ENCODE results near the gene NPSR1.

The NPSR1 gene

DNA sequence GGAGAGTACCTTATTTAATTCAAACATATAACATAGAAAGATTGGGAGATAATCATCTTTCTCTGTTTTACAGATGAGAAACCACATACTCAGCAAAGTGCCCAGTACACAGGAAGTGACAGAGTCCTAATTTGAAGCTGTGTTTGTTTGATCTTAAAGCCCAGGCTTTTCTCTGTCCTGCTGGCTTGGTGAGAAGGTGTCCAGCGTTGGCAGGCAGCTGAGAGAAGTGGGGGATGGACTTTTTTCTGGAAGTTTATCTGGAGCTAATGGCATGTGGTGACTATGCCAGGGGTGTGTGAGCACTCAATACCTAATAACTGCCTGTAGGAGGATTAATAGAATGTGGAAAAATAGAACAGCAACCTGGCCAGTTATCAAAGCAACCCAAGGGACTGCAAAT, 60.8 kb downstream of the NPSR1 start:
- no peaks in the 10 kb centered on the region for H3K9me3 ChIP-seq (ENCODE audit: control insufficient read depth in 2 of 2, low read length in 2 of 2)
- H3K27ac ChIP-seq (ENCODE audit: low read depth in 2 of 2, low read length in 2 of 2): no peak overlapping the region
- no peaks in the 10 kb centered on the region for H3K36me3 ChIP-seq (ENCODE audit: control insufficient read depth in 2 of 2, insufficient read depth in 2 of 2, low read length in 2 of 2)
- no peak overlapping the region for H3K4me3 ChIP-seq (ENCODE audit: low read length in 2 of 2)
- no peak overlapping the region for H3K9ac ChIP-seq (ENCODE audit: low read depth in 1 of 2, low read length in 2 of 2)
- no peaks in the 10 kb centered on the region for H3K27me3 ChIP-seq (ENCODE audit: control insufficient read depth in 2 of 2, insufficient read depth in 2 of 2, low read length in 2 of 2)
- H3K4me1 ChIP-seq (ENCODE audit: control insufficient read depth in 2 of 2, insufficient read depth in 2 of 2, low read length in 2 of 2): no peaks in the 10 kb centered on the region

DNA sequence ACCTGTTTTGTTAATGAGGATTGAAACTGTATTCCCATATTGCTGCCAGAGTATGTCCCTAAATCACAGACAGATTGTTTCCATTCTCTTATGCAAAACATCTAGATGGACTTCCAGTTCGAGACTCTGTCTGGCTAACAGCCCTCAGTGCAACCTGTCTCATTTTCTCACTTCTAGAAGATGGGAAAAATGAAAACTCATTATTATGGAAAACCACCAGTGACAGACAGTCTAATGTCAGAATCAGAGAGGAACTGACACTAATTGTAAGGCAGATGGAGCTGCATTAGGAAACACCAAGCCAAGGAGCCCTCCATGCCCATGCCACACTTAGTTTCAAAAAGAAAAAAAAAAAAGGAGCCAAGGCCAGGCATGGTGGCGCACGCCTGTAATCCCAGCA, 61.6 kb downstream of the NPSR1 start:
- no peaks in the 10 kb centered on the region for H3K9me3 ChIP-seq (ENCODE audit: control insufficient read depth in 2 of 2, low read length in 2 of 2)
- no peak overlapping the region for H3K27ac ChIP-seq (ENCODE audit: low read depth in 2 of 2, low read length in 2 of 2)
- no peaks in the 10 kb centered on the region for H3K36me3 ChIP-seq (ENCODE audit: control insufficient read depth in 2 of 2, insufficient read depth in 2 of 2, low read length in 2 of 2)
- no peak overlapping the region for H3K9ac ChIP-seq (ENCODE audit: low read depth in 1 of 2, low read length in 2 of 2)
- H3K4me1 ChIP-seq (ENCODE audit: control insufficient read depth in 2 of 2, insufficient read depth in 2 of 2, low read length in 2 of 2): no peaks in the 10 kb centered on the region
- no peaks in the 10 kb centered on the region for H3K27me3 ChIP-seq (ENCODE audit: control insufficient read depth in 2 of 2, insufficient read depth in 2 of 2, low read length in 2 of 2)
- no peak overlapping the region for H3K4me3 ChIP-seq (ENCODE audit: low read length in 2 of 2)

DNA sequence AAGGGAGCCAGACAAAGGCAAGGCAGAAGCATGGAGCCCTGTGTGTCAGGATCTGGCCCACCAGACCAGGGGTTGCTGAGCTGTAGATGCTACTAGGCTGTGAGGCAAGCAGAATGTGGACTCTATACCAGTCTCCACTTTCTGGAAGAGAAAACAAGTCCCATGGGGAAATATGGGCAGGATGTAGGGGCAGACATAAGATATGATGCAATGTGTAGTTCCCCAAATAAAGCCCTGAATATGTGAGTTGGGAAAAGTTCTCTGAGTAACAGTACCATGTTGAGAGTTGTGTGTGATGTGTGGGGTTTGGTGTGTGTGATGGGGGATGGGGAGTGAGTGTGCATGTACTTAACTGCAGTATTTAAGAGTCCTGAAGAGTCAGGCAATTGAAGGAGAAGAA, 62.3 kb downstream of the NPSR1 start:
- no peaks in the 10 kb centered on the region for H3K27me3 ChIP-seq (ENCODE audit: control insufficient read depth in 2 of 2, insufficient read depth in 2 of 2, low read length in 2 of 2)
- H3K4me3 ChIP-seq (ENCODE audit: low read length in 2 of 2): no peak overlapping the region
- no peak overlapping the region for H3K27ac ChIP-seq (ENCODE audit: low read depth in 2 of 2, low read length in 2 of 2)
- H3K9ac ChIP-seq (ENCODE audit: low read depth in 1 of 2, low read length in 2 of 2): no peak overlapping the region
- no peaks in the 10 kb centered on the region for H3K9me3 ChIP-seq (ENCODE audit: control insufficient read depth in 2 of 2, low read length in 2 of 2)
- no peaks in the 10 kb centered on the region for H3K36me3 ChIP-seq (ENCODE audit: control insufficient read depth in 2 of 2, insufficient read depth in 2 of 2, low read length in 2 of 2)
- H3K4me1 ChIP-seq (ENCODE audit: control insufficient read depth in 2 of 2, insufficient read depth in 2 of 2, low read length in 2 of 2): no peaks in the 10 kb centered on the region

DNA sequence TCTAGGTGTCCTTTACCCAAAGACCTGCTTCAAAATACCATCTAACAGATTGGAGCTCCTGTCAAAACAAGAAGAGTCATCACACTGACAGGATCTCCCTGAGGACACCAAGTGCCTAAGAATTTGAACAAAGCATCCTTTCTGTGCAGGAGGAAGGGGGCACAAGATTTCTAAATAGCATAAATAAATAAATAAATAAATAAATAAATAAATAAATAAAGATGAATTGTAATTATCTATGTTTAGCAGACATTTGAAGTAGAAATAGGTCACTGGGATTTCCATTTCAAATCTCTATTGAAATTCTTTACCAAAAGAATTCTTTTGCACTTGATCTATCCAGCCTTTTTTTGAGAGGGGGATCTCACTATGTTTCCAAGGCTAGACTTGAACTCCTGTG, 65.3 kb downstream of the NPSR1 start:
- Histone ChIP-seq H3K9ac (ENCODE audit: low read depth in 1 of 2, low read length in 2 of 2) (no peak overlapping the region), H3K4me1 (ENCODE audit: control insufficient read depth in 2 of 2, insufficient read depth in 2 of 2, low read length in 2 of 2) (no peaks in the 10 kb centered on the region), H3K27me3 (ENCODE audit: control insufficient read depth in 2 of 2, insufficient read depth in 2 of 2, low read length in 2 of 2) (no peaks in the 10 kb centered on the region), H3K27ac (ENCODE audit: low read depth in 2 of 2, low read length in 2 of 2) (no peak overlapping the region), H3K4me3 (ENCODE audit: low read length in 2 of 2) (no peak overlapping the region), H3K36me3 (ENCODE audit: control insufficient read depth in 2 of 2, insufficient read depth in 2 of 2, low read length in 2 of 2) (no peaks in the 10 kb centered on the region), H3K9me3 (ENCODE audit: control insufficient read depth in 2 of 2, low read length in 2 of 2) (no peaks in the 10 kb centered on the region)

DNA sequence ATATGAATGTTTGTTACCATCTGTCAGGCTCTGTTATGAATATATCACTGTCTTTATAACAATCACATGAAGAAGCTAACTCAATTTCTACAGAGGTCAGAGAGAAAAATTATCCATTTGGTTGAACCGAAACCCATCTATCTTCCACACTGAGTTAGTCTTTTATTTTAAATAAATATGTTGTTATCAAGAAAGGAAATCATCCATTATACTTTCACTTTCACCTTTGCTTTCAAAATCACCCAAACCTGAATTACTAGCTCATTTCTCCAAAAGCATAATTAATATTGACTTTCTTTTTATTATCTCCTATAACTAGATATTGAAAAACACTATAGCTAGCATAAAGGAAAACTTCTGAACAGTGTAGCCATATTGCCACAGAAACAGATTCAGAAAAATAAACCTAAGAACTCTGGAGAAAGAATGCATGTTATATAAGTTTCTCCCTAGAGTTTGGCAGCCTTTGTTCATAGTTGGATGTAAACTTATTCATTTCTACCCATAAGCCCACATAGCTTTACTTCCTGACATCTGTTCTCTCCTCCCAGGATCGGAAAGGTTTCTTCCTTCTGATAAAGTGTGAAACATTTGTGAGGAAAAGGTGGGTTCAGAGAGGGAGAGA, 66.0 kb downstream of the NPSR1 start:
- Histone ChIP-seq H3K4me1 (ENCODE audit: control insufficient read depth in 2 of 2, insufficient read depth in 2 of 2, low read length in 2 of 2) (no peaks in the 10 kb centered on the region), H3K4me3 (ENCODE audit: low read length in 2 of 2) (no peak overlapping the region), H3K9ac (ENCODE audit: low read depth in 1 of 2, low read length in 2 of 2) (no peak overlapping the region), H3K36me3 (ENCODE audit: control insufficient read depth in 2 of 2, insufficient read depth in 2 of 2, low read length in 2 of 2) (no peaks in the 10 kb centered on the region), H3K27me3 (ENCODE audit: control insufficient read depth in 2 of 2, insufficient read depth in 2 of 2, low read length in 2 of 2) (no peaks in the 10 kb centered on the region), H3K9me3 (ENCODE audit: control insufficient read depth in 2 of 2, low read length in 2 of 2) (no peaks in the 10 kb centered on the region), H3K27ac (ENCODE audit: low read depth in 2 of 2, low read length in 2 of 2) (no peak overlapping the region)

DNA sequence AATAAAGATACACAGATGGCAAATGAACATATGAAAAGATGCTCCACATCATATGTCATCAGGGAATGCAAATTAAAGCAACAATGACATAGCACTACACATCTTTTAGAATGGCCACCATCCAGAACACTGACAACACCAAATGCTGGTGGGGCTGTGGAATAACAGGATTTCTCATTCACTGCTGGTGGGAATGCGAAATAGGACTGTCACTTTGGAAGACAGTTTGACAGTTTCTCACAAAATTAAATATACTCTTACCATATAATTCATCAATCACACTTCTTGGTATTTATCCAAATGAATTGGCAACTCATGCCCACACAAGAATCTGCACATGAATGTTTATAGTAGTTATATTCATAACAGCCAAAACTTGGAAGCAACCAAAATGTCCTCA, 68.2 kb downstream of the NPSR1 start:
- Histone ChIP-seq H3K4me1 (ENCODE audit: control insufficient read depth in 2 of 2, insufficient read depth in 2 of 2, low read length in 2 of 2) (no peaks in the 10 kb centered on the region), H3K4me3 (ENCODE audit: low read length in 2 of 2) (no peak overlapping the region), H3K27ac (ENCODE audit: low read depth in 2 of 2, low read length in 2 of 2) (no peak overlapping the region), H3K36me3 (ENCODE audit: control insufficient read depth in 2 of 2, insufficient read depth in 2 of 2, low read length in 2 of 2) (no peaks in the 10 kb centered on the region), H3K9me3 (ENCODE audit: control insufficient read depth in 2 of 2, low read length in 2 of 2) (no peaks in the 10 kb centered on the region), H3K9ac (ENCODE audit: low read depth in 1 of 2, low read length in 2 of 2) (no peak overlapping the region), H3K27me3 (ENCODE audit: control insufficient read depth in 2 of 2, insufficient read depth in 2 of 2, low read length in 2 of 2) (no peaks in the 10 kb centered on the region)

DNA sequence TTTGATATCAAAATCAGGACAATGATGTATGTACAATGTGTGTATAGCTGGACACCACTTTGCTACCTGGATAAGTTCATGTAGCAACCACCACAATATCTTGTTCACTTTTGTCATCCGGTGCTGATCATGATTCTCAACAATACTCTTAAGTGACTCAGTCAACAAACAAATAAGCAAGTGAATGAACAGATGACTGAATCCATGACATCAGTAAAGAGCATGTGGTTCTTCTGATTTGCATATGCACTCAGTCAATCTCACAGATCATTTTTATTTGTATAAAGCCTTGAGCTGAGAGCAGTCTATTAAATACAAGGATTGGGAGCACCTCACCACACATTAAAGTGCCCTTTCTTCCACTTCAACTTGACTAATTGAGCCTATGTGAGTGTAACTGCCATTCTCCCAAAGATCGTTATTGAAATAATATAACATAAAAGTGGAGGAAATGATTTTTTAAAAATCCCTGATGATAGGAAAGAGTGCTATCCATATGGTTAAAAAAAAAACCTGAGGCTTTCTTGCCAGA, 69.5 kb downstream of the NPSR1 start:
- Histone ChIP-seq H3K36me3 (ENCODE audit: control insufficient read depth in 2 of 2, insufficient read depth in 2 of 2, low read length in 2 of 2) (no peaks in the 10 kb centered on the region), H3K27me3 (ENCODE audit: control insufficient read depth in 2 of 2, insufficient read depth in 2 of 2, low read length in 2 of 2) (no peaks in the 10 kb centered on the region), H3K4me1 (ENCODE audit: control insufficient read depth in 2 of 2, insufficient read depth in 2 of 2, low read length in 2 of 2) (no peaks in the 10 kb centered on the region), H3K9me3 (ENCODE audit: control insufficient read depth in 2 of 2, low read length in 2 of 2) (no peaks in the 10 kb centered on the region), H3K9ac (ENCODE audit: low read depth in 1 of 2, low read length in 2 of 2) (no peak overlapping the region), H3K4me3 (ENCODE audit: low read length in 2 of 2) (no peak overlapping the region), H3K27ac (ENCODE audit: low read depth in 2 of 2, low read length in 2 of 2) (no peak overlapping the region)

DNA sequence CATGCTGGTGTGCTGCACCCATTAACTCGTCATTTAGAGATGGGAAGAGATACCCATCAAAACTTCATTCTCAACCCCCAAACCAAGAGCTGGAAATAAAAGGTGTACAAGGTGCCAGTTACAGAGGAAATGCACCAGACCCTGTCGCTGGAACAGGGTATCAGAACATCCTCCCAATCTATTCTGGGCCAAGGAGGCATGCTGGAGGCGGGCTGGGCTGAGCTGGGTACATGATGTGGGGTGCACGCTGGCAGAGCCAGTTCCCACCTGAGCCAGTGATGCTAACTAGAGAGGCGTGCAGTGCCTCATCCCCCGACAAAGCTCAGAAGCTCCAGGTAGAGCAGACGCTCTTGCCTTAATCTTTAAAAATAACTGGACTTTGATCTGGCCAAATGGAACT, 70.1 kb downstream of the NPSR1 start:
- Histone ChIP-seq H3K27ac (ENCODE audit: low read depth in 2 of 2, low read length in 2 of 2) (no peak overlapping the region), H3K27me3 (ENCODE audit: control insufficient read depth in 2 of 2, insufficient read depth in 2 of 2, low read length in 2 of 2) (no peaks in the 10 kb centered on the region), H3K4me3 (ENCODE audit: low read length in 2 of 2) (no peak overlapping the region), H3K4me1 (ENCODE audit: control insufficient read depth in 2 of 2, insufficient read depth in 2 of 2, low read length in 2 of 2) (no peaks in the 10 kb centered on the region), H3K9me3 (ENCODE audit: control insufficient read depth in 2 of 2, low read length in 2 of 2) (no peaks in the 10 kb centered on the region), H3K9ac (ENCODE audit: low read depth in 1 of 2, low read length in 2 of 2) (no peak overlapping the region), H3K36me3 (ENCODE audit: control insufficient read depth in 2 of 2, insufficient read depth in 2 of 2, low read length in 2 of 2) (no peaks in the 10 kb centered on the region)

DNA sequence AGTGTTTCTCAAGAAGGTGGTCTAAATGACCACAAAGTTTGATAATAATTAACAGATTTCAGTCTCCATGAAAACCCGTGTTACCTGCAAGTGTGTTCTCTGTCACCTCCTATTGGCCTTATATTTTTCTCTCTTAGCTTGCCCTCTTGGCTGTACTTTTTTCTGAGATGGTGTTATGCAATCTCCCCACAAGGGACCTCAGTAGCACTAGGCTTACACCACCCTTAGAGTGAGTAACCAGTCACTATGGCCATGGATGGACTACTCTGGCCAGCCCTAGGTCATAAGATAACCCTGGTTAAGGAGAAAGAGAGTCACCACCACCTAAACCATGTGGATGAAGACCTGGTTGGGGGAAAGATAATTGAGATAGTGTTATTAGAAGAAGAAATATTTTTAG, 76.8 kb downstream of the NPSR1 start:
- H3K4me1 ChIP-seq (ENCODE audit: control insufficient read depth in 2 of 2, insufficient read depth in 2 of 2, low read length in 2 of 2): no peaks in the 10 kb centered on the region

DNA sequence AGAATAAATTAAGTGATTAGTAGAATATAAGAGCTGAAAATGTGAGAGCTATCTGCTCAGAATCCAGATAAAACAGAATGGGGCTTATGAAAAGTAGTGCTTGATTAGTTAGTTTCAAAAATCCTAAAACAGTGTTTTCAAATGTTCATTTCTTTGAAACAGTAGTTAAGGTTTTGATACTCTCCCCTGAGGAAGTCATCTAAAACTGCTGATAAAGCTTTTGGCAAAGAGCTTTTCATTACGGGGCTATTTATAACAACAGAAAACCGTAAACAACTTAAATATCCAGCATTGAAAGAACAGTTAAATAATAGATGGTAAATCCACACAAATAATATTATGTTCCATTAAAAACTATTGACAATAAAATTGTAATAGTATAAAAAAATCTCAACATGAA, 77.5 kb downstream of the NPSR1 start:
- Histone ChIP-seq H3K4me1 (ENCODE audit: control insufficient read depth in 2 of 2, insufficient read depth in 2 of 2, low read length in 2 of 2) (no peaks in the 10 kb centered on the region), H3K9me3 (ENCODE audit: control insufficient read depth in 2 of 2, low read length in 2 of 2) (no peaks in the 10 kb centered on the region), H3K9ac (ENCODE audit: low read depth in 1 of 2, low read length in 2 of 2) (no peak overlapping the region), H3K27ac (ENCODE audit: low read depth in 2 of 2, low read length in 2 of 2) (no peak overlapping the region), H3K36me3 (ENCODE audit: control insufficient read depth in 2 of 2, insufficient read depth in 2 of 2, low read length in 2 of 2) (no peaks in the 10 kb centered on the region), H3K27me3 (ENCODE audit: control insufficient read depth in 2 of 2, insufficient read depth in 2 of 2, low read length in 2 of 2) (no peaks in the 10 kb centered on the region), H3K4me3 (ENCODE audit: low read length in 2 of 2) (no peak overlapping the region)

More for the DNA sequence above, 76.8 kb downstream of the NPSR1 start:
- Histone ChIP-seq H3K4me3 (ENCODE audit: low read length in 2 of 2) (no peak overlapping the region), H3K27me3 (ENCODE audit: control insufficient read depth in 2 of 2, insufficient read depth in 2 of 2, low read length in 2 of 2) (no peaks in the 10 kb centered on the region), H3K9me3 (ENCODE audit: control insufficient read depth in 2 of 2, low read length in 2 of 2) (no peaks in the 10 kb centered on the region), H3K36me3 (ENCODE audit: control insufficient read depth in 2 of 2, insufficient read depth in 2 of 2, low read length in 2 of 2) (no peaks in the 10 kb centered on the region), H3K9ac (ENCODE audit: low read depth in 1 of 2, low read length in 2 of 2) (no peak overlapping the region), H3K27ac (ENCODE audit: low read depth in 2 of 2, low read length in 2 of 2) (no peak overlapping the region)

Data from mucosa of rectum (tissue), 2 donors.